Measurements from ENCODE around the gene NADK2. TPM values are rescaled to one million over a fixed set of nuclear protein-coding genes. Genes with fewer than 3 reads are reported as not detected.

The NADK2 gene
- total and polyA plus RNA-seq, 9 of the 15 experiments (the other 6 are each of a cell fraction or from before 2014, with no cell fraction given) = 10.6 to 41.0 (median 24.0) TPM

DNA sequence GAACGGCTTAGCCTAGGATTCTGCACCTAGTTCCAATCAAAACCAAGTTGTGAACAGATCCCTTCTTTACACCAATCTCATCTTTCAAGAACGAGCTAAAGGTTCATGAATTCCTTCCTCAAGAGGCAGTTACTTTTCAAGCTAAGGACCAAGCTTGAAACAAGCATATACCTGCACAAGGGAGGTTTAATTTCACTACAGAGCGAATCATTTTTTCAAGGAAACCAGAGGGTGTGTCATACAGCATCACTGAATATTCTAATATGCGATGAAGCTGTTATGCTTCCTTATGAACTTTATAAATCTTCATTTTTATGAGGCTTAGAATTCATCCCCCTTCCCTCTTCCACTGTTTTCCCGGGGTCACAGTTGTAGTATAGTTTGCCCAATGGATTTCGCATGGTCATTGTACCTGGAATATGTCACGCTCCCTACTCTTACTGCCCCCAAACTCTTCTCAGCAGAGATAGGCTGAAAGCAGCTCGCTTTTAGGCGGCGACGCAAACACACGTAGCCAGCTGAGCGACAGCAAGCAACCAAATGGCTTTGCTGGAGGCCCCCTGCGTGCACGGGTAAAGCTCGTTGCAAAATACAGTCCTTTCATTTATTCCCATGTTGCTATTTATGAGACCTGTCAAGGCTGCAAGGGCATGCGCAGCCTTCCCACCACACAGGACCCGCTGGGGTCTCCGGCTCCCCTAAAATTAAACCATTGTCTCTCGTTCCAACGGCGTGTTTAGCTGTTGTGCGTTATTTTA is 90.9 kb downstream of the NADK2 start (continued):
- TF ChIP-seq TCF3 (CRISPR knock-in tag; IDR thresholded peaks at IDR 0.05) = no peak
- TF ChIP-seq CREB3 (tag; conservative IDR thresholded peaks at IDR 0.05; ENCODE audit: low read depth) = no peak
- TF ChIP-seq CHCHD3 (CRISPR knock-in tag; IDR thresholded peaks at IDR 0.05) = no peak
- no peak for TF ChIP-seq ZNF561 (CRISPR knock-in tag; conservative IDR thresholded peaks at IDR 0.05)
- 0 out of 2 replicates have a peak, but pooled peaks have one; percentile 30 for TF ChIP-seq ZNF766 (CRISPR knock-in tag; conservative IDR thresholded peaks at IDR 0.05)
- TF ChIP-seq MCM3 (IDR thresholded peaks at IDR 0.05) = no peak
- no peak for TF ChIP-seq ZFP30 (CRISPR knock-in tag; IDR thresholded peaks at IDR 0.05; ENCODE audit: borderline replicate concordance)
- TF ChIP-seq, protein P1, sequence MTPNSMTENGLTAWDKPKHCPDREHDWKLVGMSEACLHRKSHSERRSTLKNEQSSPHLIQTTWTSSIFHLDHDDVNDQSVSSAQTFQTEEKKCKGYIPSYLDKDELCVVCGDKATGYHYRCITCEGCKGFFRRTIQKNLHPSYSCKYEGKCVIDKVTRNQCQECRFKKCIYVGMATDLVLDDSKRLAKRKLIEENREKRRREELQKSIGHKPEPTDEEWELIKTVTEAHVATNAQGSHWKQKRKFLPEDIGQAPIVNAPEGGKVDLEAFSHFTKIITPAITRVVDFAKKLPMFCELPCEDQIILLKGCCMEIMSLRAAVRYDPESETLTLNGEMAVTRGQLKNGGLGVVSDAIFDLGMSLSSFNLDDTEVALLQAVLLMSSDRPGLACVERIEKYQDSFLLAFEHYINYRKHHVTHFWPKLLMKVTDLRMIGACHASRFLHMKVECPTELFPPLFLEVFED (CRISPR knock-in tag; conservative IDR thresholded peaks at IDR 0.05) = no peak
- no peak for TF ChIP-seq ZSCAN29 (IDR thresholded peaks at IDR 0.05)
- TF ChIP-seq SMARCB1 (IDR thresholded peaks at IDR 0.05; ENCODE audit: insufficient read length, low read depth) = no peak
- TF ChIP-seq TEAD1 (CRISPR knock-in tag; IDR thresholded peaks at IDR 0.05) = no peak
- TF ChIP-seq, protein P2, sequence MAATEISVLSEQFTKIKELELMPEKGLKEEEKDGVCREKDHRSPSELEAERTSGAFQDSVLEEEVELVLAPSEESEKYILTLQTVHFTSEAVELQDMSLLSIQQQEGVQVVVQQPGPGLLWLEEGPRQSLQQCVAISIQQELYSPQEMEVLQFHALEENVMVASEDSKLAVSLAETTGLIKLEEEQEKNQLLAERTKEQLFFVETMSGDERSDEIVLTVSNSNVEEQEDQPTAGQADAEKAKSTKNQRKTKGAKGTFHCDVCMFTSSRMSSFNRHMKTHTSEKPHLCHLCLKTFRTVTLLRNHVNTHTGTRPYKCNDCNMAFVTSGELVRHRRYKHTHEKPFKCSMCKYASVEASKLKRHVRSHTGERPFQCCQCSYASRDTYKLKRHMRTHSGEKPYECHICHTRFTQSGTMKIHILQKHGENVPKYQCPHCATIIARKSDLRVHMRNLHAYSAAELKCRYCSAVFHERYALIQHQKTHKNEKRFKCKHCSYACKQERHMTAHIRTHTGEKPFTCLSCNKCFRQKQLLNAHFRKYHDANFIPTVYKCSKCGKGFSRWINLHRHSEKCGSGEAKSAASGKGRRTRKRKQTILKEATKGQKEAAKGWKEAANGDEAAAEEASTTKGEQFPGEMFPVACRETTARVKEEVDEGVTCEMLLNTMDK (IDR thresholded peaks at IDR 0.05; ENCODE audit: borderline replicate concordance, insufficient read depth, low read depth, low read length, poor library complexity, severe bottlenecking) = no peak
- peak; percentile 98 for TF ChIP-seq MTA1 (IDR thresholded peaks at IDR 0.05; ENCODE audit: borderline replicate concordance)
- TF ChIP-seq MAFG (tag; conservative IDR thresholded peaks at IDR 0.05) = peak; percentile 79
- no peak; the same call in 1 of the 2 replicates for TF ChIP-seq TEAD4 (IDR thresholded peaks at IDR 0.05; ENCODE audit: low read length)
- TF ChIP-seq TEAD4 (CRISPR knock-in tag; IDR thresholded peaks at IDR 0.05; ENCODE audit: borderline replicate concordance) = no peak
- TF ChIP-seq DPF2 (IDR thresholded peaks at IDR 0.05) = no peak; the same call in 1 of the 2 replicates
- TF ChIP-seq USF1 (CRISPR knock-in tag; IDR thresholded peaks at IDR 0.05) = no peak
- peak; percentile 99 for TF ChIP-seq CREM (IDR thresholded peaks at IDR 0.05; ENCODE audit: low read depth)
- TF ChIP-seq ZEB2 (IDR thresholded peaks at IDR 0.05) = peak; percentile 22
- TF ChIP-seq EP300 (IDR thresholded peaks at IDR 0.05; ENCODE audit: low read length) = peak; percentile 33; the same call in 1 of the 2 replicates
- TF ChIP-seq NR2C2 (CRISPR knock-in tag; IDR thresholded peaks at IDR 0.05) = no peak
- no peak for TF ChIP-seq NR2C2 (tag; IDR thresholded peaks at IDR 0.05)
- no peak for TF ChIP-seq ZNF280B (CRISPR knock-in tag; IDR thresholded peaks at IDR 0.05)

Data from K562 (cell line).